Measurements from ENCODE around the gene PRPS2.

DNA sequence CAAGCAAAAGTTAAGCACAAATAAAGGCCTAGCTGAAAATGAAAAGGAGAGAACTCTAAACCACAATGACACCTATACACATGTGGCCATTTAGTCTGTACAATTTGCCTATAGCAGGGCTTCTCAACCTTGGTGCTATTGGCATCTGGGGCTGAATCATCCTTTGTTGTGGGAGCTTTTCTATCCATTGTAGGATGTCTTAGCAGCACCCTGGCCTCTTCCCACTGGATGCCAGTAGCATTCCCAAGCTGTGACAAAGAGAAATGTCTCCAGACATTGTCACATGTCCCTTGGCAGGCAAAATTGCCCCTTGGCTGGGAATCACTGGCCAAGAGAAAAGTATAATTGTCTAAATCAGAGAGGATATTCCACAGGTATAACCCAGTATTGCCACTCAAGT, 13.5 kb upstream of the PRPS2 start:
- TF ChIP-seq GATA2 (IDR thresholded peaks at IDR 0.05; ENCODE audit: insufficient read depth, insufficient read length, low read depth, low read length) (no peak), POLR2A (IDR thresholded peaks at IDR 0.05; ENCODE audit: low read depth, low read length) (no peak), EZH2 (IDR thresholded peaks at IDR 0.05; ENCODE audit: borderline replicate concordance, low read depth, low read length, severe bottlenecking) (no peak), POLR2AphosphoS5 (IDR thresholded peaks at IDR 0.05; ENCODE audit: insufficient read depth, low read depth, low read length) (no peak)
- TF ChIP-seq, protein P1, sequence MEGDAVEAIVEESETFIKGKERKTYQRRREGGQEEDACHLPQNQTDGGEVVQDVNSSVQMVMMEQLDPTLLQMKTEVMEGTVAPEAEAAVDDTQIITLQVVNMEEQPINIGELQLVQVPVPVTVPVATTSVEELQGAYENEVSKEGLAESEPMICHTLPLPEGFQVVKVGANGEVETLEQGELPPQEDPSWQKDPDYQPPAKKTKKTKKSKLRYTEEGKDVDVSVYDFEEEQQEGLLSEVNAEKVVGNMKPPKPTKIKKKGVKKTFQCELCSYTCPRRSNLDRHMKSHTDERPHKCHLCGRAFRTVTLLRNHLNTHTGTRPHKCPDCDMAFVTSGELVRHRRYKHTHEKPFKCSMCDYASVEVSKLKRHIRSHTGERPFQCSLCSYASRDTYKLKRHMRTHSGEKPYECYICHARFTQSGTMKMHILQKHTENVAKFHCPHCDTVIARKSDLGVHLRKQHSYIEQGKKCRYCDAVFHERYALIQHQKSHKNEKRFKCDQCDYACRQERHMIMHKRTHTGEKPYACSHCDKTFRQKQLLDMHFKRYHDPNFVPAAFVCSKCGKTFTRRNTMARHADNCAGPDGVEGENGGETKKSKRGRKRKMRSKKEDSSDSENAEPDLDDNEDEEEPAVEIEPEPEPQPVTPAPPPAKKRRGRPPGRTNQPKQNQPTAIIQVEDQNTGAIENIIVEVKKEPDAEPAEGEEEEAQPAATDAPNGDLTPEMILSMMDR (IDR thresholded peaks at IDR 0.05; ENCODE audit: extremely low read depth in 1 of 2, insufficient read depth in 1 of 2, low read depth in 1 of 2, low read length in 2 of 2), result no peak
- TF ChIP-seq, protein P2, sequence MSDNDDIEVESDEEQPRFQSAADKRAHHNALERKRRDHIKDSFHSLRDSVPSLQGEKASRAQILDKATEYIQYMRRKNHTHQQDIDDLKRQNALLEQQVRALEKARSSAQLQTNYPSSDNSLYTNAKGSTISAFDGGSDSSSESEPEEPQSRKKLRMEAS (IDR thresholded peaks at IDR 0.05; ENCODE audit: insufficient read depth, insufficient read length), result no peak

Data from endothelial cell of umbilical vein (primary cell).